HG02840 (cell line): Measurements from ENCODE around the gene PLEKHJ1.

Experiments
- ATAC-seq: cut with Tn5 transposase; IDR thresholded peaks from one replicate; pipeline ENCODE4 v1.9.1; 2021; ENCODE audit warnings: mild to moderate bottlenecking, moderate library complexity, moderate number of reproducible peaks; ENCODE audit not compliant: unreplicated experiment, low FRiP score

Gene PLEKHJ1

DNA sequence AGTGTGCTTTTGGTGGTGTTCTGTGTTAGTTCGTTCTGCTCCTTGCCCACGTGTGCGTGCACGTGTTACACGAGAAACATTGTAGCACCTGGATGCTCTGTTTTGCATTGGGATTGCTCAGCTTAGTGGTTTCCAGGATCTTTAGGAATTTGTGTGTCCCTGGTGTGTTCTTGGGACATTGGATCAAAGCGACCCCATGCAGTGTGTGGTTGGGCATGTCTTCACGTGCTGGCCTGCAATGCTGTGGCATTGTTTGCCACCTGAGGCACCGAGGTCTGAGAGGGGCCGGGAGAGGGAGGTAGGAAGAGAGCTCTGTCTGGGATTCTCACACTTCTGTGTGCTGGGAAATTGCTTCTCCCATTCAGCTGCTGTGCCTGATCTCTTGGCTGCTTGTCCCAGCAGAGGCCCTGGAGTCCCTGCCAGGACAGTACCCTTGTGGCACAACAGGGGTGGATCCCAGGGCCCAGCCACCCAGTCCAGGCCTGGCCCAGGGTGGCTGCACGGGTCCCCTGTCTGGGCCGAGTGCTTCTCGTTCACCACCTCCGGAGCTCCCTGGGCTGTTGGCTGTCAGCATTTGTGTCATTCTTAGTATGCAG is 11.3 kb downstream of the PLEKHJ1 start:
- ATAC-seq: no peak

DNA sequence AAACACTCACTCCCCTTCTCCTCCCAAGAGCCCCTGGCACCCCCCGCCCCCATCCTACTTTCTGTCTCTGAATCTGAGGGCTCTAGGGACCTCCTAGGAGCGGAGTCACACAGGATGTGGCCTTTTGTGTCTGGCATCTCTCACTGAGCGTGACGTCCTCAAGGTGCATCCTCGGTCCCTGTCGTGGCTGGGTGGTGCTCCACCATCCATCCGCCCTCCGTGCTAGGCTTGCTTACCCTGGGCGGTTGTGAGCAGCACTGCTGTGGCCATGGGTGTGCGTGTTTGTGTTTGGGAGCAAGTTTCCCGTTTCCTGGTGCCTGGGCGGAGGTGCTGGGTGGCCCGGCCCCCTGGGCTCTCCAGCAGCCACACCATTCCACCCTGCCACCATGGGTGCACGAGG is 12.2 kb downstream of the PLEKHJ1 start:
- ATAC-seq: no peak

DNA sequence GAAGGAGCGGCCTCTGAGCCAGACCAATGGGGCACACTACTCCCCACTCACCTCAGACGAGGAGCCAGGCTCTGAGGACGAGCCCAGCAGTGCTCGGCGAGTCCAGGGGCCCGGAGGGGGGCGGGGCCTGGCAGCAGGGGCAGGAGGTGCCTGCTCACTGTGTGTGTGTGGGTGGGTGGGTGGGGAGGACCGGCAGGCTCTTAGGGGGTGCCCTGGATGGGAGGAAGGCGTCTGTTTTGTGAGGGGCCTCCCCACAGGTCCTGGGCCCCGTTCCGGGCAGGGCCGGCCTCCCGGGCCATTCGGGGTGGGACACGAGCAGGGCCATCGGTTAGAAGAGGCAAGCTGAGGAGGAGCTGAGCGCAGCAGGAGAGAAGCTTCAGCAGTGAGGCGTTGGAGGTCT is 12.7 kb downstream of the PLEKHJ1 start:
- ATAC-seq: no peak

DNA sequence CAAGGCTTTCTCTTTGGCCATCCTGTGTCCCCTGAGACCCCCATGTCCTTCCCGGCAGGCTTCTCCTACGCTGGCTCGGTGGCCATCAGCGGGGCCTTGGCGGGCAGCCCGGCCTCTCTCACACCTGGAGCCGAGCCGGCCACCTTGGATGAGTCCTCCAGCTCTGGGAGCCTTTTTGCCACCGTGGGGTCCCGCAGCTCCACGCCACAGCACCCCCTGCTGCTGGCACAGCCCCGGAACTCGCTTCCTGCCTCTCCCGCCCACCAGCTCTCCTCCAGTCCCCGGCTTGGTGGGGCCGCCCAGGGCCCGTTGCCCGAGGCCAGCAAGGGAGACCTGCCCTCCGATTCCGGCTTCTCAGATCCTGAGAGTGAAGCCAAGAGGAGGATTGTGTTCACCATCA is 14.2 kb downstream of the PLEKHJ1 start:
- no peak for ATAC-seq

DNA sequence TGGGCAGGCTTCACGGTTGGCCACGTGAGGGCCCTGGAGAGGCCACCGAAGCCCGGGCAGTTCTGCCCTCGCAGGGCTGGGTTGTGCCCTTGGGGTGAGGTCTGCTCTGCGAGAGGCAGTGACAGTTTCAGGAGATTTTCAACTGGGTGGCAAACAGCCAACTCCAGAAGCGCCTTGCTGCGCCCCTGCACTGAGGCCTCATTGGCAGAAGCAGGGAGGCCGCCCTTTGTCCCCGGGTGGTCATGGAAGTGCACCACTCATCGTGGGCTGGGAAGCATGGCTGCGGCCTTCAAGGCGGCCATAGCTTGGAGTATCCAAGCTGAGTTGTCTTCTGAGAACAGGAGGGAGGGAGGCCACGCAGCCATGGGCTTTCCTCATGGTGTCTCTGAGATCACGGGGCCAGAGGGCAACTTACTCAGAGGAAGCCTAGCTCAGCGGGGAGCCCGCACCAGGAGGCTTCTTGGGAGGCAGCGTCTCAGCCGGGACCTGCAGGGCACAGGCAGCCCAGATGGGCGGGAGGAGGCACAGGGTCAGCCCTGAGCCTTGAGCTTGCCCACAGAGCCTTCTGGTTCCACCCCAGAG is 14.8 kb downstream of the PLEKHJ1 start:
- ATAC-seq: no peak

DNA sequence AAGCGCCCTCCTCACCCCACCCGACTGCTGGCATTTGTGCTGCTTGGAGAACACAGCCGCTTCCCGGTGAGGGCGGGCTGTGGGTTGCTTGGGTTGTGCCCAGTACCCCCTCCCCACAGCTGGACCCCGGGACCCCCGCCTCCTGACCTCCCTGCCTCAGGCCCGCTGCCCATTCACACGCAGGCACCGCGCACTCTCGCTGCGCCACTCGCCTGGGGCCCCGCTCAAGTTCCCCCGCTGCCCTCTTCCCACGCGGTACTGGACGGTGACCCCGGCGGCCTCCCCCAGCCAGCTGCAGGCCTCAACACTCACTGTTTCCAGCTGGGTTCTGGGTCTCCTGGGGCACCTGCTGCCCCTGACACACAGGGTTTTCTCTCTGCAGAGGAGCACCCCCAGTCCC is 16.4 kb downstream of the PLEKHJ1 start:
- ATAC-seq: no peak

DNA sequence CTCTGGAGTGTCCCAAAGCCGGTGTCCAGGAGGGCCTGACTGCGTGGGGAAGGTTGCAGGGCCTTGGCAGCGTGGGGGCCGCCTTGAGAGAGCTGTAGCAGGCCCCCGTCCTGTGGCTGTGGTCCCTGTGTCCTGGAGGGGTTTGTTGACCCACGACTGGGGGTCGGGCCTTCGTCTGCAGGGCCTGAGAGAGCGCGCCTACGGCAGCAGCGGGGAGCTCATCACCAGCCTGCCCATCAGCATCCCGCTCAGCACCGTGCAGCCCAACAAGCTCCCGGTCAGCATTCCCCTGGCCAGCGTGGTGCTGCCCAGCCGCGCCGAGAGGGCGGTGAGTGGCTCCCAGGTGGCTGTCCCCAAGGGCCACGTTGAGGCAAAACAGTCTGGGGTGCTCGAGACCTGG is 18.5 kb downstream of the PLEKHJ1 start:
- ATAC-seq: no peak

DNA sequence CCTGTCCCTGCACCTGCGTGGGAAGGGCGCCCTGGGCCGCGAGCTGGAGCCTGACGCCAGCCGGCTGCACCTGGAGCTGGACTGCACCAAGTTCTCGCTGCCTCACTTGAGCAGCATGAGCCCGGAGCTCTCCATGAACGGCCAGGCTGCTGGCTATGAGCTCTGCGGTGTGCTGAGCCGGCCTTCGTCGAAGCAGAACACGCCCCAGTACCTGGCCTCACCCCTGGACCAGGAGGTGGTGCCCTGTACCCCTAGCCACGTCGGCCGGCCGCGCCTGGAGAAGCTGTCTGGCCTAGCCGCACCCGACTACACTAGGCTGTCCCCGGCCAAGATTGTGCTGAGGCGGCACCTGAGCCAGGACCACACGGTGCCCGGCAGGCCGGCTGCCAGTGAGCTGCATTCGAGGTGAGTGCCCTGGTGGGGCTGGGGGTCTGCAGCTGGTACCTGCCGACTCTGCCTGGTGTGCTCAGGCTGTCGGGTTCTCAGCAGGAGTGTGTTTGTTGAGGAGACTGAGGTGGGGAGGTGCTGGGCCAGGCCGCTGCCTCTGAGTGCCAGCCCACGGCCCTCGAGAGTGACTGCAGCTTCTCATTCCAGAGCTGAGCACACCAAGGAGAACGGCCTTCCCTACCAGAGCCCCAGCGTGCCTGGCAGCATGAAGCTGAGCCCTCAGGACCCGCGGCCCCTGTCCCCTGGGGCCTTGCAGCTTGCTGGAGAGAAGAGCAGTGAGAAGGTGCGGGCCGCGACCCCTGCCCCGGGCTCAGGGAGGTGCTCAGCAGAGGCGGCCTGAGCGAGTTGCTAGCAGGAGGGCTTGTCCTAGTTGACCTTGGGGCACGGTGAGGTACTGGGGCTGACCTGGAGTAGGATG is 19.5 kb downstream of the PLEKHJ1 start:
- ATAC-seq: no peak

DNA sequence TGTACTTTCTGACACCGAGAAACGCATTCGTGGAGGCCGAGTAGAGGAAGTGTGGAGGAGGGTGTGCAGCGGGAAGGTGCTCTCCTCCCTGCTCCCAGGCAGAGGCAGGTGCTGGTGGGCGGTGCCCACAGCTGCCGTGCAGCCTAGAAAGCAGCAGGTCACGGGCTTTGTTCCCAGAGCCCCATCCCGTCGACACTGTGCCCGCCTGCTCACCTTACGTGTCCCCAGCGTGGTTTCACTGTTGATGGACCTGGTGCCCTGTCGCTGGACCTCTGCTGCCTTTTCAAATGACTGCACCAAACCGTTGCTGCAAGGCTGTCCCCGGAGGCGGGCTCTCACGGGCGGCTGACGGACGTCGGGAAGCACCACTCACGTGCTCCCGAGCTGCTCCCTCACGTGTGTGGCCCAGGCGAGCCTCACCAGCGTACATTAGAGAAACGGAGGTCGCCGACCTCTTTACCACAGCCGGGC is 20.8 kb downstream of the PLEKHJ1 start:
- no peak for ATAC-seq

DNA sequence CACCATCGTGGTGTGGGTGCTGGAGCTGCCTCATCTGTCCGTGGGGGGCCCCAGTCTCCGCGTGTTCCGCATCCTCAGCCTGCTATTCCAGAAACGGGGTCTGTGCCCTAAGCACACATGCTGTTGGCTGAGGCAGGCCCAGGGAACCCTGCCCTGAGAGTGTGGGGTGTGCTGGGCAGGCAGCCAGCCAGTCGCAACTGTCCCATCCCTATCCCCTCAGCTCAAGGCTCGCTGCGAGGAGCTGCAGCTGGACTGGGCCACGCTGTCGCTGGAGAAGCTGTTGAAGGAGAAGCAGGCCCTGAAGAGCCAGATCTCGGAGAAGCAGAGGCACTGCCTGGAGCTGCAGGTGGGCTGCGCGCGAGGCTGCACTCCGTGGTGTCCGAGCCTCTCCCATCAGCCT is 21.9 kb downstream of the PLEKHJ1 start:
- ATAC-seq: no peak

DNA sequence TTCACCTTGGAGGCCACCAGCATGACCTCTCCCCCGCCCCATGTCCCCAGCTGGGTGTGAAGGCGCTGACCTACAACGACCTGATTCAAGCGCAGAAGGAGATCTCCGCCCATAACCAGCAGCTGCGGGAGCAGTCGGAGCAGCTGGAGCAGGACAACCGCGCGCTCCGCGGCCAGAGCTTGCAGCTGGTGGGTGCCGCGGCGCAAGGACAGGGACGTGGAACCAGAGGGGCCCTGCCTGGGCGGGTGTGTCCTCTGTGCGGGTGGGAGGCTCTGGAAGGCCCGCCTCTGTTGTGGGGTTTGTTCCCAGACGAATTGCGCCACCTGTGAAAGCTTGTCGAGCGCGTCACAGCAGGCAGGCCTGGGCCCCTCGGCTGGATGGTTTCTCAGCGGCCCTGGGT is 22.3 kb downstream of the PLEKHJ1 start:
- ATAC-seq: no peak

DNA sequence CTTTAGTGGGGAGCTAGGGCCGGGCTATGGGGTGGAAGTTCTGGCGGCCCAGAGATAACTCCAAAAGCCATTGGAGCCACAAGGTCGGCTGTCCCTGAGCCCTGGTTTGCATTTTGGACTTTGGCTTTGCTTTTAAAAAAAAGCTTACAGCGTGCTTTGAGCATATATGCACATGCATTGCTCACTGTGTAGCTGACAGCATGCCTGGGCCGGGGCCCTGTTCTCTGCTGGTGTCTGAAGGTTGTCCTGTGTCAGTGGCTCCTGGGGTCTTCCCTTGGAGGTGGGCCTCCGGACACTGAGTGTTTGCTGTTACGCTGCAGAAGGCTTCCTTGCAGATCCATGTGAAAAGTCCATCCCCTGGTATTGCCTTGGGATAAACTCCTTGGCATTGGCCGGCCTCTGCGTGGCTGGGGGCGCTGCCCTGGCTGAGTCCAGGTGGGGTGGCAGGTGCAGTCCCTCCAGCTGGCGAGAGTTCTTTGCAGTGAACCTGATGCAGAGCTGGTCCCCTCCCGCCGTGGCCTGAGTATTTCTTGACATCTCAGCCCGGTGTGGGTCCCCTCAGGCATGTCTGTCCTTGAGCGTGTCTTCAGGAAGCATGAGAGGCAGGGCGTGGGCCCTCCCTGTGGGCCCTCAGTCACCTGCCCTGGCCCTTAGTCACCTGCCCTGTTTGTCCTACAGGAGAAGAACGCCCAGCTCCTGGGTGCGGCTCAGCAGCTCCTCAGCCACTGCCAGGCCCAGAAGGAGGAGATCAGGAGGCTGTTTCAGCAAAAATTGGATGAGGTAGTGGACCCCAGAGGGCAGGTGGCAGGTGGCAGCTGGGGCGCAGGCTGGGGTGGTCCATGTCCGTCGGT is 23.0 kb downstream of the PLEKHJ1 start:
- no peak for ATAC-seq

DNA sequence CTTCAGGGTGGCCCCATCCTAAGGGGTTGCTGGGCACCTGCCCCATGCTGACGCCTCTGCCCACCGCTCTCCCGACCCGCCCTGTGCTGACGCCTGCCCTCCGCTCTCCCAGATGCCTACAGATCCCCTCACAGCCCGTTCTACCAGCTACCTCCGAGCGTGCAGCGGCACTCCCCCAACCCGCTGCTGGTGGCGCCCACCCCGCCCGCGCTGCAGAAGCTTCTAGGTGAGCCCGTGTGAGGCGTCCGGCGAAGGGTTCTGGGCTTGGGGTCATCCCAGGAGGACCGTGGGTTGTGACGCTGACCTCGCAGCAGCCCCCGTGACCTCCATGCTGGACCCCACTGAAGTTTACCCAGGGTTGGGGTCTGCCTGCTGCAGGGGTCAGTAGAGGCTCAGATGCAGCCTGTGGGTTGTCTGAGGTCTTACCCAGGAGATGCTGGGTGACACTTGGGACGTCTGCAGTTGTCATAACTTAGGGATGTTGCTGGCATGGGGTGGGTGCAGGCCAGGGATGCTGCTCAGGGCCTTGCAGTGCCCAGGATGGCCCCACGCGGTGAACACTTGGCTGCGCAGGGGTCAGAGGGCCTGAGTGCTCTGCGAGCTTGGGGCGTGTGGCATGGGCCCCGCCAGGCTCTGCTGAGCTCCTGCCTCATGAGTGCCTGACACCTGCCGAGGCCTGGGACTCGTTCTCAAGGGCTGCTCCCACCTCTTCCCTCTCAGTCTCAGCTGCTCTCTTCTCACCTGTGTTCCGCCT is 25.0 kb downstream of the PLEKHJ1 start:
- no peak for ATAC-seq

DNA sequence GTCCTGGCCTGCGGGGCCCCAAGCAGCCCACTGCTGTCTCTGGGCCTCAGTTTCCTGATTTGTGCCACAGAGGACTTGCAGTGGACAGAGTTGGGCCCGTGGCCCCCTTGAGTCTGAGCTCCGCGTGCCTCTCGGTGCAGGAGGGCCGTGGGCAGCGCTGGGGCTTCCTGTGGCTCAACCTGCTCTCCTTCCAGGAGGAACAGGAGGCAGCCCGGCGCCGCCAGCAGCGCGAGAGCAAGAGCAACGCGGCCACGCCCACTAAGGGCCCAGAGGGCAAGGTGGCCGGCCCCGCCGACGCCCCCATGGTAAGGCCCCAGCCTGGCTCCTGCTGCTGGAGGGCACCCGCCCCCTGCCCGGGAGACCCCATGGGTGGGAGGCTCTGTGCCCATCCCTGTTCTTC is 25.9 kb downstream of the PLEKHJ1 start:
- ATAC-seq: no peak

DNA sequence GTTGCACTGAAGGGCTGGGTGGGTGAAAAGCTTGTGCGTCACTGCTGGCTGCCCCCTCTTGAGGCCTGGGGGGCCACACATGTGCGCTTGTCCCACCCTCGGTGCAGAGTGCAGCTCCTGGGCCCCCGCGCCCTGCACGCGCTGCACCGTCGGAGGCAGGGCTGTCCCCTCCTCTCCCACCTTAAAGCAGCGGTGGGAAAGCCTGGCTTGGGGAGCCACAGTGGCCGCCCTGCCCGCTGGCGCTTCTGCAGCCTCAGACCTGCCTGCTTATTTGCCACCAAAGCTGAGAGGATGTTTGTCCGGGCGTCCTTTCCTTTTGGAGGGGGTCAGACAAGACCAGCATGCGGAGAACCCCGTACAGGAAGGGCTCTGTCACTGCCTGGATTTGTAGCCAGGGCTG is 26.7 kb downstream of the PLEKHJ1 start:
- no peak for ATAC-seq

DNA sequence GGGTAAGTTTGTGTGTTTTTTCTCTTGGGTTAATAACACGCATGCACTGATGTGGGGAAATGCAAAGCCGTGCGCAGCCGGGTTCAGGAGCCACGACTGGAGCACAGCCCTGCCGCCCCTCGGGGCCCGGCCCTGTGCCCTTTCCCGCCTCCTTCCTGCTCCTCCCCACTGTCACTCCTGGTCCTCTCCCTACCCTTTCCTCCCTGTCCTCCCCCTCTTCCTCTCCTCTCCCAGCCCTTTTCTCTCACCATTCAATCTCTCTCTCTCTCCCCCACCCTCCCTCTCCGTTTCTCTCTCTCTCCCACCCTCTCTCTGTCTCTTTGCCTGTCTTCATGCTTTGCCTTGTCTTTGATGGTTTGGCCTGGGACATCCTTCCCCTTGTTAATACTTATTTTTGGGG is 27.2 kb downstream of the PLEKHJ1 start:
- ATAC-seq: no peak

DNA sequence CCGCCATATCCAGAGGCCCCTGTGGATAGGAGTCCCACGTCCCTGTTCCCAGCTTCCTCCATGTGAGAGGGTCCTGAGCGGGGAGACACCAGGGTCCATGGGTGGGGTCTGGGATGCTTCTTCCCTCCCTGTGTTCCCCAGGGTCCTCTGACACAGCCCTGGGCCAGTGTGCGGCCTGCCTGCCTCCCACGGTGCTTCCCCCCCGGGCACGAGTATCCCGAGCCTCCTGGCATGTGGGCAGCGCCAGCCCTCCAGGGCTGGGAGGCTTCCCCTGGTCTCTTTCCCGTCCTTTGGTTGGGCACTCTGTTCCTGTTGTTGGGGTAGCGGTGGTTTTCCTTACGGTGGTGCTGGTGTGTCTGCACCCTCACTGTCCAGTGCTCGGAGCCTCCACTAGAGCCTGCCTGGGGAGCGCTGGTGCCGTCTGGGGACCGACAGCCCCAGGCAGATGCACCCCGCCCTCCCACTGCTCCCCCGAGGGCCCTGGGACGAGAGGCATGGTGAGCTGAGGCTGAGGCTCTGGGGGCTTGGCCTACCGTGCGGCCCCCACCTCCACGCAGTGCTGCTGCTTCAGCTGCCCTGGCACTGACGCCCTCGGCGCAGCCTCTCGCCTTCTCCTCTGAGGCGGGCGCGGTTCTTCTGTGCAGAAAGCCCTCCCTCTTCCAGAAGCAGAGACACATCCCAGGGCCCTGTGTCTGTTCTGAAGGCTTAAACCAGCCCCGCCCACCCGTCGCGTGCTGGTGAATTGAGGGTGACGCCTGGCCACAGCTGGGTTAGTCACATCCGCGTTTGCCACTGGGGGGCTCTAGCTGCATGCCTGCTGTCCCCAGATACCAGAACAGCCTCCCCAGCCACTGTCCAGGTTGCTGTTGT is 27.9 kb downstream of the PLEKHJ1 start:
- no peak for ATAC-seq

DNA sequence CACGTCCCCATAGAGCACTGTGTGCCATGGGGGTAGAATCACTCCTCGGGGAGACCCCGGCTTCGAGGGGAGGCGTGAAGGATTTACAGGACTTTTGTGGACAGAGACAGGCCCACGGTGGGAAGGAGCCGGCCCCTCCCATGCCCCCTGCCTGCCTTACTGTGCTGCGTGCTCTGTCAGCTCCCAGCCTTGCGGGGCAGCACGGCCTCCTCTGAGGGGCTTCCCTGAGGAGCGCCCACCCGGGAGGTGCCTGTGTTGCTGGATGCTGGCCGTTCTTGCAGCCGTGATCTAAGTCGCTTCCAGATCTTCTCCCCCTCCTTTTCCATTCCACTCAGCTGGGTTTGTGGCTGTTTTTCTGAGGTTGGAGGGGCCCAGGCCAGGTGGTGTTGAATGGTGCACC is 29.1 kb downstream of the PLEKHJ1 start:
- ATAC-seq: no peak

DNA sequence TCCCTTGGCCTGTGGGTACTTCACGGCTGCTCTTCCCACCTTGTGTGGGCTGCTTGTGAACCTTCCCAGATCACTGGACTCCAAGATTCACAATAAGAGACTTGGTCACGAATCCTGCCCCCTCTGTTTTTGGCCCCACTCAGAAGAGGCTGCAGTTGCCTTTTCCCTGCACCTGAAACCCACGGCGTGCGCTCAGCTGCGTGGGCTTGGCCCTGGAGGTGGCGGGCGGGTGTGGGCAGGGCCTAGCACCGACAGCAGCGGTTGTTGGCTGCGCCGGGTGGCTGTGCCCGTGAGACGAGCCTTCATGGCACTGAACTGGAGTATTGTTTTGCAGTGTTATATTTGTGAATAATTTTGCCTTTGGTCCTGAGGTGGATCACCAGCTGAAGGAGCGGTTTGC is 33.8 kb downstream of the PLEKHJ1 start:
- no peak for ATAC-seq
